Mucosa of rectum (tissue), 2 donors: ENCODE results near the gene MYCBPAP.

Experiments
- H3K27ac ChIP-seq, 2 donors: one replicate each; pipeline ENCODE4 v1.7.0; 2013; ENCODE audit warnings: inconsistent platforms in 2 of 2, low read depth in 2 of 2, low read length in 2 of 2
- H3K27me3 ChIP-seq, 2 donors: one replicate each; pipeline ENCODE4 v1.7.0; 2013; ENCODE audit warnings: low read length in 2 of 2; ENCODE audit not compliant: control insufficient read depth in 2 of 2, insufficient read depth in 2 of 2
- H3K36me3 ChIP-seq, 2 donors: one replicate each; pipeline ENCODE4 v1.7.0; 2013; ENCODE audit warnings: low read length in 2 of 2; ENCODE audit not compliant: control insufficient read depth in 2 of 2, insufficient read depth in 2 of 2
- H3K4me1 ChIP-seq, 2 donors: one replicate each; pipeline ENCODE4 v1.7.0; 2013; ENCODE audit warnings: low read length in 2 of 2, mild to moderate bottlenecking in 1 of 2; ENCODE audit not compliant: control insufficient read depth in 2 of 2, insufficient read depth in 2 of 2
- H3K4me3 ChIP-seq, 2 donors: one replicate each; pipeline ENCODE4 v1.7.0; 2013; ENCODE audit warnings: low read length in 2 of 2
- H3K9ac ChIP-seq, 2 donors: one replicate each; pipeline ENCODE4 v1.7.0; 2013; ENCODE audit warnings: low read length in 2 of 2, low read depth in 1 of 2, mild to moderate bottlenecking in 1 of 2
- H3K9me3 ChIP-seq, 2 donors: one replicate each; pipeline ENCODE4 v1.7.0; 2013; ENCODE audit warnings: low read length in 2 of 2; ENCODE audit not compliant: control insufficient read depth in 2 of 2
- donor health status: healthy.
- donor health status: Normal muscosa, but diverticular disease.

Gene MYCBPAP, protein sequence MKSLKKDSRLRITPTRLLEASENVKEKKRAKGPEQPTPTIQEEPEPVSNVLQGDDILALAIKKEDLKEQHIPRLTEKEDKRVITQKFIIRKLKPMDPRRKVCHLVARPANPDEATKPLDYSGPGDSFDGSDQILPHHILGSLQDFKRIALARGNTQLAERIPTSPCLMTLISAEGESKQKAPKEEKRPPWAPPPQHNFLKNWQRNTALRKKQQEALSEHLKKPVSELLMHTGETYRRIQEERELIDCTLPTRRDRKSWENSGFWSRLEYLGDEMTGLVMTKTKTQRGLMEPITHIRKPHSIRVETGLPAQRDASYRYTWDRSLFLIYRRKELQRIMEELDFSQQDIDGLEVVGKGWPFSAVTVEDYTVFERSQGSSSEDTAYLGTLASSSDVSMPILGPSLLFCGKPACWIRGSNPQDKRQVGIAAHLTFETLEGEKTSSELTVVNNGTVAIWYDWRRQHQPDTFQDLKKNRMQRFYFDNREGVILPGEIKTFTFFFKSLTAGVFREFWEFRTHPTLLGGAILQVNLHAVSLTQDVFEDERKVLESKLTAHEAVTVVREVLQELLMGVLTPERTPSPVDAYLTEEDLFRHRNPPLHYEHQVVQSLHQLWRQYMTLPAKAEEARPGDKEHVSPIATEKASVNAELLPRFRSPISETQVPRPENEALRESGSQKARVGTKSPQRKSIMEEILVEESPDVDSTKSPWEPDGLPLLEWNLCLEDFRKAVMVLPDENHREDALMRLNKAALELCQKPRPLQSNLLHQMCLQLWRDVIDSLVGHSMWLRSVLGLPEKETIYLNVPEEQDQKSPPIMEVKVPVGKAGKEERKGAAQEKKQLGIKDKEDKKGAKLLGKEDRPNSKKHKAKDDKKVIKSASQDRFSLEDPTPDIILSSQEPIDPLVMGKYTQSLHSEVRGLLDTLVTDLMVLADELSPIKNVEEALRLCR

GRCh38 chr17:50507871-50508572 is at the start of gene MYCBPAP:
MYCBPAP (plus strand) TSS chr17:50508439; CDS start chr17:50508675, 236 bp downstream.
- H3K27ac ChIP-seq, result peak within 1 kb of the TSS; percentile 65
- H3K9me3 ChIP-seq, result no peaks in the 10 kb centered on the region
- peak within 1 kb of the TSS; percentile 59 to 62 for H3K4me3 ChIP-seq
- H3K27me3 ChIP-seq, result no peaks in the 10 kb centered on the region
- H3K4me1 ChIP-seq, result peaks cover 27 to 34% of the 10 kb centered on the region in 2 donors
- peak within 1 kb of the TSS; percentile 52 to 76 for H3K9ac ChIP-seq
- H3K36me3 ChIP-seq, result no peaks in the 10 kb centered on the region

GRCh38 chr17:50458701-50459676 is 49.2 kb upstream of the MYCBPAP start:
- Histone ChIP-seq H3K4me3 (no peak overlapping the region), H3K36me3 (peaks cover 18 to 33% of the 10 kb centered on the region in 2 donors), H3K27me3 (no peaks in the 10 kb centered on the region), H3K27ac (peak overlapping the region; percentile 3 to 59), H3K9me3 (no peaks in the 10 kb centered on the region), H3K9ac (no peak overlapping the region), H3K4me1 (peaks cover 4 to 15% of the 10 kb centered on the region in 2 donors)

- H3K4me3 ChIP-seq, result no peak overlapping the region
- no peak overlapping the region for H3K9ac ChIP-seq
- H3K27me3 ChIP-seq, result no peaks in the 10 kb centered on the region
- no peaks in the 10 kb centered on the region for H3K9me3 ChIP-seq
- peaks cover 4 to 14% of the 10 kb centered on the region in 2 donors for H3K4me1 ChIP-seq
- H3K36me3 ChIP-seq, result peaks cover 20 to 33% of the 10 kb centered on the region in 2 donors
- no peak overlapping the region for H3K27ac ChIP-seq
Observed at GRCh38 chr17:50459756-50460155, 48.5 kb upstream of the MYCBPAP start.

DNA sequence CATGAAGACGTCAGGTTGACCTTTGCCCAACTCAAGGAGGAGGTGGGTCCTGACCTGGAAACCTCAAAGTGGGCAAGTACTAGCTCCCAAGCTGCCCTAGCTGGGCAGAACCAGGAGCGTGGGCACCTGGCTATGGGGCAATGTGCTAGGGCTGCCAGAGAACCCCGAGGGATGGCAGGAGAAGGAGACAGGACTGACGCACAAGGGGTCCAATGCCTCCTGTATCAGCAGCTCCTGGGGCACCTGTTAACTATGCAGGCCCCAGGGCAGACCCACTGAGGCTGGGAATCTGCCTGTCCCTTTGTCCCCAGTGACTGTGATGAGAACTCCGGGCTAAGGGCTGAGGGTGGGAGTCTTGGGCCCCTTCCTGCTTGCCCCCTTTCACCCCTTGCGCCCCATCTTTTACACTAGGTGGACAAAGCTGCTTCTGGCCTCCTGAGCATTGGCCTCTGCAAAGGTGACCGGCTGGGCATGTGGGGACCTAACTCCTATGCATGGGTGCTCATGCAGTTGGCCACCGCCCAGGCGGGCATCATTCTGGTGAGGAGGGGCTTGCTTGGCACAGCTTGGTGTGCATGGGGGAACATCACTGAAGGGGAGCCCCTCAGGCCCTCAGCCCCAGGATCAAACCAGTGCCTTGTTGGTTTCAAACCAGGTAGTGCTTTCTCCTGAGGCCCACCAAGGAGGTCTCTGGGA is 47.3 kb upstream of the MYCBPAP start:
- H3K36me3 ChIP-seq, result peaks cover 18 to 30% of the 10 kb centered on the region in 2 donors
- no peak overlapping the region for H3K9ac ChIP-seq
- H3K27me3 ChIP-seq, result no peaks in the 10 kb centered on the region
- H3K4me1 ChIP-seq, result peaks cover 4 to 16% of the 10 kb centered on the region in 2 donors
- H3K9me3 ChIP-seq, result no peaks in the 10 kb centered on the region
- H3K27ac ChIP-seq, result no peak overlapping the region
- no peak overlapping the region for H3K4me3 ChIP-seq

DNA sequence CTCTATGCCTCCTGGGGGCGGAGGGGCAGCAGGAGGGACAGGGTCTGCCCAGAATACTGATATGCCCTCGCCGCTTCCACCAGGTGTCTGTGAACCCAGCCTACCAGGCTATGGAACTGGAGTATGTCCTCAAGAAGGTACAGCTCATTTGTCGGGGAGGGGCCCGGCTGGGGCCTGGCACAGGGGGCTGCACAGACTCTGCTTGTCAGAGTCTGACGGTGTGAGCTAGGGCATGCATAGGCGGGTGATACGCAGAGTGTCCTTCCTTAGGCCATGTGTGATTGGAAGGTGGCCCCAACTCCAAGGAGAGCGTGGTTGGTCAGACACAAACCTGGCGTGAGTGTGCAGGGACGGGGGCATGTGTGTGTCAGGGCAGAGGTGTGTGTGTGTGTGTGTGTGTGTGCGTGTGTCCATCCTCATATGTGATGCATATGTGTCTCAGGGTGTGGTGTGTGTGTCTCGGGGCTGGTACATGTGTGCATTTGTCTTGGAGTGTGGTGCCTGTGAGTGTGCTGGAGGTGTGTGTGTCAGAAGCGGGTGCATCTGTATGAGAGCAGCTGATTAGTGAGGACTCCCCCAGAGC is 46.6 kb upstream of the MYCBPAP start:
- Histone ChIP-seq H3K27ac (no peak overlapping the region), H3K27me3 (no peaks in the 10 kb centered on the region), H3K9ac (no peak overlapping the region), H3K9me3 (no peaks in the 10 kb centered on the region), H3K4me1 (peaks cover 6 to 20% of the 10 kb centered on the region in 2 donors), H3K36me3 (peaks cover 18 to 30% of the 10 kb centered on the region in 2 donors), H3K4me3 (no peak overlapping the region)

- Histone ChIP-seq H3K36me3 (peaks cover 18 to 29% of the 10 kb centered on the region in 2 donors), H3K9me3 (no peaks in the 10 kb centered on the region), H3K27me3 (no peaks in the 10 kb centered on the region), H3K4me1 (peaks cover 12 to 27% of the 10 kb centered on the region in 2 donors), H3K27ac (no peak overlapping the region), H3K4me3 (no peak overlapping the region), H3K9ac (no peak overlapping the region)
Observed at GRCh38 chr17:50462446-50462845, 45.8 kb upstream of the MYCBPAP start.

GRCh38 chr17:50464121-50464520 is 44.1 kb upstream of the MYCBPAP start:
- Histone ChIP-seq H3K27ac (no peak overlapping the region), H3K9ac (no peak overlapping the region), H3K4me1 (peaks cover 12 to 30% of the 10 kb centered on the region in 2 donors), H3K4me3 (no peak overlapping the region), H3K9me3 (no peaks in the 10 kb centered on the region), H3K27me3 (peaks cover 0 to 3% of the 10 kb centered on the region in 2 donors), H3K36me3 (peaks cover 18 to 31% of the 10 kb centered on the region in 2 donors)

GRCh38 chr17:50464736-50465135 is 43.5 kb upstream of the MYCBPAP start:
- Histone ChIP-seq H3K4me1 (peaks cover 18 to 33% of the 10 kb centered on the region in 2 donors), H3K27ac (no peak overlapping the region), H3K9ac (no peak overlapping the region), H3K27me3 (peaks cover 0 to 3% of the 10 kb centered on the region in 2 donors), H3K9me3 (no peaks in the 10 kb centered on the region), H3K36me3 (peaks cover 18 to 31% of the 10 kb centered on the region in 2 donors), H3K4me3 (no peak overlapping the region)
